Glomerular visceral epithelial cell (primary cell): Measurements from ENCODE around the gene TRIOBP.
"Not testable (repeated sequence)": the region's sequence is repeated elsewhere in the genome, so short reads cannot be mapped to it uniquely, and the experiment has no call there.

Experiments
- DNase-seq: peaks from one replicate; pipeline ENCODE4 v3.0.0-alpha.2; 2016; ENCODE audit errors: extremely low spot score

TRIOBP gene

GRCh38 chr22:37775785-37776638 is 79.2 kb downstream of the TRIOBP start:
- no peak for DNase-seq

- DNase-seq, result no peak
These were observed 79.8 kb downstream of the TRIOBP start for GRCh38 chr22:37776639-37777005.

GRCh38 chr22:37777122-37777687 is 80.4 kb downstream of the TRIOBP start:
- peak; percentile 94 for DNase-seq

- DNase-seq, result no peak
These were observed 81.6 kb downstream of the TRIOBP start for GRCh38 chr22:37778370-37779009.

GRCh38 chr22:37781434-37782059 is 84.7 kb downstream of the TRIOBP start:
- no peak for DNase-seq

GRCh38 chr22:37782340-37783168 is 85.7 kb downstream of the TRIOBP start:
- no peak for DNase-seq

- no peak for DNase-seq
These were observed 88.1 kb downstream of the TRIOBP start for GRCh38 chr22:37784829-37785495.

GRCh38 chr22:37790234-37790633 is 93.4 kb downstream of the TRIOBP start:
- no peak for DNase-seq

- no peak for DNase-seq
These were observed 95.6 kb downstream of the TRIOBP start for GRCh38 chr22:37792494-37792893.

- no peak for DNase-seq
These were observed 97.5 kb downstream of the TRIOBP start for GRCh38 chr22:37794376-37794775.

GRCh38 chr22:37796079-37796478 is 99.2 kb downstream of the TRIOBP start:
- DNase-seq, result no peak

GRCh38 chr22:37797259-37797658 is 100.4 kb downstream of the TRIOBP start:
- DNase-seq, result not testable (repeated sequence)

- no peak for DNase-seq
These were observed 101.1 kb downstream of the TRIOBP start for GRCh38 chr22:37797874-37798500.

GRCh38 chr22:37799979-37800378 is 103.1 kb downstream of the TRIOBP start:
- not testable (repeated sequence) for DNase-seq

GRCh38 chr22:37801946-37802309 is 105.1 kb downstream of the TRIOBP start:
- DNase-seq, result no peak

GRCh38 chr22:37802310-37803194 is 105.7 kb downstream of the TRIOBP start:
- DNase-seq, result no peak

GRCh38 chr22:37803195-37803638 is 106.4 kb downstream of the TRIOBP start:
- DNase-seq, result no peak

GRCh38 chr22:37803639-37804351 is 106.9 kb downstream of the TRIOBP start:
- no peak for DNase-seq

GRCh38 chr22:37804352-37804880 is 107.6 kb downstream of the TRIOBP start:
- no peak for DNase-seq
